Measurements from ENCODE around the gene OBSCN. TPM values are rescaled to one million over a fixed set of nuclear protein-coding genes. Genes with fewer than 3 reads are reported as not detected.
A peak's percentile ranks its signal among the peaks of the same experiment; 100 is the strongest.
"Not testable (repeated sequence)": the region's sequence is repeated elsewhere in the genome, so short reads cannot be mapped to it uniquely, and the experiment has no call there.

Gene OBSCN
- total RNA-seq, 4 donors from 2014 or later, result 15.0 to 46.6 (median 34.4) TPM

GRCh38 chr1:228172591-228173527 is 35.0 kb upstream of the OBSCN start:
- Histone ChIP-seq H3K4me3 (no peak overlapping the region), H3K4me1 (peaks cover 11% of the 10 kb centered on the region), H3K27ac (no peak overlapping the region), H3K36me3 (peaks cover 7% of the 10 kb centered on the region), H3K27me3 (no peaks in the 10 kb centered on the region), H3K9me3 (no peaks in the 10 kb centered on the region)
- TF ChIP-seq EP300 (IDR thresholded peaks at IDR 0.05), result no peak
- no peak for TF ChIP-seq POLR2A (IDR thresholded peaks at IDR 0.05)
- TF ChIP-seq, protein P1, sequence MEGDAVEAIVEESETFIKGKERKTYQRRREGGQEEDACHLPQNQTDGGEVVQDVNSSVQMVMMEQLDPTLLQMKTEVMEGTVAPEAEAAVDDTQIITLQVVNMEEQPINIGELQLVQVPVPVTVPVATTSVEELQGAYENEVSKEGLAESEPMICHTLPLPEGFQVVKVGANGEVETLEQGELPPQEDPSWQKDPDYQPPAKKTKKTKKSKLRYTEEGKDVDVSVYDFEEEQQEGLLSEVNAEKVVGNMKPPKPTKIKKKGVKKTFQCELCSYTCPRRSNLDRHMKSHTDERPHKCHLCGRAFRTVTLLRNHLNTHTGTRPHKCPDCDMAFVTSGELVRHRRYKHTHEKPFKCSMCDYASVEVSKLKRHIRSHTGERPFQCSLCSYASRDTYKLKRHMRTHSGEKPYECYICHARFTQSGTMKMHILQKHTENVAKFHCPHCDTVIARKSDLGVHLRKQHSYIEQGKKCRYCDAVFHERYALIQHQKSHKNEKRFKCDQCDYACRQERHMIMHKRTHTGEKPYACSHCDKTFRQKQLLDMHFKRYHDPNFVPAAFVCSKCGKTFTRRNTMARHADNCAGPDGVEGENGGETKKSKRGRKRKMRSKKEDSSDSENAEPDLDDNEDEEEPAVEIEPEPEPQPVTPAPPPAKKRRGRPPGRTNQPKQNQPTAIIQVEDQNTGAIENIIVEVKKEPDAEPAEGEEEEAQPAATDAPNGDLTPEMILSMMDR (IDR thresholded peaks at IDR 0.05), result no peak
- no peak for TF ChIP-seq POLR2AphosphoS5 (IDR thresholded peaks at IDR 0.05)
- no peak for DNase-seq (ENCODE audit: low spot score in 2 of 2)
- 83% methylated on average over 18 of the region's 21 CpGs for WGBS

GRCh38 chr1:228173528-228174481 is 34.0 kb upstream of the OBSCN start:
- H3K9me3 ChIP-seq, H3K27me3 ChIP-seq, H3K4me3 ChIP-seq, H3K27ac ChIP-seq, H3K36me3 ChIP-seq: not testable (repeated sequence)
- H3K4me1 ChIP-seq, result peaks cover 11% of the 10 kb centered on the region
- DNase-seq (ENCODE audit: low spot score in 2 of 2), result peak in 1 of 2 donors; percentile 81
- WGBS, result 44% methylated on average over 5 of the region's 69 CpGs

- Histone ChIP-seq H3K4me1 (peaks cover 11% of the 10 kb centered on the region), H3K4me3 (peak overlapping the region; percentile 46), H3K36me3 (peaks cover 7% of the 10 kb centered on the region), H3K9me3 (no peaks in the 10 kb centered on the region), H3K27ac (no peak overlapping the region), H3K27me3 (no peaks in the 10 kb centered on the region)
- DNase-seq (ENCODE audit: low spot score in 2 of 2), result peak; percentile 78 to 80
- TF ChIP-seq EP300 (IDR thresholded peaks at IDR 0.05), result no peak
- TF ChIP-seq, protein P1 (IDR thresholded peaks at IDR 0.05), result no peak
- TF ChIP-seq POLR2A (IDR thresholded peaks at IDR 0.05), result no peak
- TF ChIP-seq POLR2AphosphoS5 (IDR thresholded peaks at IDR 0.05), result no peak
- WGBS, result 90% methylated on average over 6 of the region's 52 CpGs
Observed at GRCh38 chr1:228174482-228175315, 33.1 kb upstream of the OBSCN start.

DNA sequence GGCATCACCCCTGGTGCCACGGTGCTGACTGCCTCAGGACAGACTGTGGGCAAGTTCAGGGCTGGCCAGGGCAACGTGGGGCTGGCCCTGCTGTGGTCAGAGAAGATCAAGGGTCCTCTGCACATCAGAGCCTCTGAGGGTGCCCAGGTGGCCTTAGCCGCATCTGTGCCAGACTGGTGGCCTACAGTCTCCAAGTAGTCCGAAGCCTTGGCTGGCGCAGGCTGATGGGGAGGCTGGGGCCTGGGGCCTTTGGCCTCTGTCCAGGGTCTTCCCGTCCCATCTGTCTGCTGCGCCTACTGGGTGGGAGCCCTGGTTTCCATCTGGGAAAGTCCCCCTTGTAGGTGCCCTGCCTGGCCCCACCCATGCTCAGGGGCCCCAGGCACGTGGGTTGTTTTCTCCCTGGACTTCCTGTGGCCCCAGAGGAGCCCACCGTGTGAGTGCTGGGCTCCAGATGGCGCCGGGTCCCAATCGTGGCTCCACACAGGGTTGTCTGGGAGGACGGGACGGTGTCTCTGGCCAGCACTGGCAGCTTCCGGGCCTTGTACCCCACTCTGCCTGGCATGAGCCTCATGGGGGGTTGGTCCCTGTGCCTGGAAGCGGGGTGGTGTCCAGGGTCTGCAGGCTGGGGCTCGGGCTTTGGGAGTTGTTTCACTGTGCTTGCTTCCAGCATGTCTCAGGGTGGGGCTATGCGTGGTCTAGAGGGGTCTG is 32.4 kb upstream of the OBSCN start:
- DNase-seq (ENCODE audit: low spot score in 2 of 2), result peak in 1 of 2 donors; percentile 62
- H3K4me1 ChIP-seq, result peaks cover 11% of the 10 kb centered on the region
- H3K9me3 ChIP-seq, result no peaks in the 10 kb centered on the region
- H3K36me3 ChIP-seq, result peaks cover 7% of the 10 kb centered on the region
- WGBS, result 75% methylated on average over 5 of the region's 18 CpGs
- no peak overlapping the region for H3K27ac ChIP-seq
- TF ChIP-seq POLR2AphosphoS5 (IDR thresholded peaks at IDR 0.05), result no peak
- TF ChIP-seq EP300 (IDR thresholded peaks at IDR 0.05), result no peak
- TF ChIP-seq, protein P1 (IDR thresholded peaks at IDR 0.05), result no peak
- no peak overlapping the region for H3K4me3 ChIP-seq
- H3K27me3 ChIP-seq, result no peaks in the 10 kb centered on the region

- Histone ChIP-seq H3K4me3 (no peak overlapping the region), H3K9me3 (no peaks in the 10 kb centered on the region), H3K36me3 (peaks cover 7% of the 10 kb centered on the region), H3K4me1 (peaks cover 11% of the 10 kb centered on the region), H3K27me3 (no peaks in the 10 kb centered on the region), H3K27ac (no peak overlapping the region)
- 94% methylated on average over 3 of the region's 4 CpGs for WGBS
- no peak for TF ChIP-seq POLR2A (IDR thresholded peaks at IDR 0.05)
- TF ChIP-seq, protein P1 (IDR thresholded peaks at IDR 0.05), result no peak
- TF ChIP-seq POLR2AphosphoS5 (IDR thresholded peaks at IDR 0.05), result no peak
- TF ChIP-seq EP300 (IDR thresholded peaks at IDR 0.05), result no peak
- DNase-seq (ENCODE audit: low spot score in 2 of 2), result peak in 1 of 2 donors; percentile 55
Observed at GRCh38 chr1:228176024-228176395, 31.8 kb upstream of the OBSCN start.

All from suprapubic skin (tissue), 4 donors.